Right ventricle myocardium inferior (tissue), 1 donor: ENCODE measurements around the gene NOPCHAP1. TPM values are rescaled to one million over a fixed set of nuclear protein-coding genes. Genes with fewer than 3 reads are reported as not detected.
A peak's percentile ranks its signal among the peaks of the same experiment; 100 is the strongest.
"Not testable (repeated sequence)": the region's sequence is repeated elsewhere in the genome, so short reads cannot be mapped to it uniquely, and the experiment has no call there.

ENCODE experiments used
- ATAC-seq: fragments of 200-7000 bp; cut with Tn5 transposase; one replicate; pipeline ENCODE4 v1.9.1; 2020; ENCODE audit warnings: mild to moderate bottlenecking, moderate library complexity
- DNase-seq: peaks from one replicate; pipeline ENCODE4 v3.0.0; 2021; ENCODE audit errors: missing footprints
- intact Hi-C: fragments of 100-400 bp; cut with DNase I; formaldehyde crosslinking; loops from one replicate; pipeline ENCODE4 v1.11.0; 2022
- total RNA-seq: library from RNA; stranded (reverse); fragmentation: NEBNext Ultra II Directional; extraction: Animal tissue kit (Norgen Biotek cat#: 25700); gene quantifications from one replicate; pipeline ENCODE4 v1.2.1, GENCODE V29; 2021
- donor health status: DM: no; HTN: yes; CAD: no; lungs with severe emphysema.

NOPCHAP1 gene
- total RNA-seq, 1 donor from 2014 or later, result 9.9 TPM

DNA sequence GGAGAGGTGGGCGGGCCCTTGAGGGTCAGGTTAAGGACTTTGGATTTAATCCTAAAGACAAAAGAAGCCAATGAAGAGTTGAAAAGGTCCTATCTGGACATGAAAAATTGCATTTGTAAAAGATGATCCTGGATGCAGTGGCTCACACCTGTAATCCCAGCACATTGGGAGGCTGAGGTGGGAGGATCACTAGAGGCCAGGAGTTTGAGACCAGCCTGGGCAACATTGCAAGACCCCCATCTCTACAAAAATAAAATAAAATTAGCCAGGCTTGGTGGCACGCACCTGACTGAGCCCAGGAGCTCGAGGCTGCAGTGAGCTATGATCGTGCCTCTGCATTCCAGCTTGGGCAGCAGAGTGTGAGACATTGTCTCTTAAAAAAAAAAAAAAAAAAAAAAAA is 25.7 kb upstream of the NOPCHAP1 start:
- DNase-seq (no peak), ATAC-seq (no peak)
- intact Hi-C loops, result no loop called here

DNA sequence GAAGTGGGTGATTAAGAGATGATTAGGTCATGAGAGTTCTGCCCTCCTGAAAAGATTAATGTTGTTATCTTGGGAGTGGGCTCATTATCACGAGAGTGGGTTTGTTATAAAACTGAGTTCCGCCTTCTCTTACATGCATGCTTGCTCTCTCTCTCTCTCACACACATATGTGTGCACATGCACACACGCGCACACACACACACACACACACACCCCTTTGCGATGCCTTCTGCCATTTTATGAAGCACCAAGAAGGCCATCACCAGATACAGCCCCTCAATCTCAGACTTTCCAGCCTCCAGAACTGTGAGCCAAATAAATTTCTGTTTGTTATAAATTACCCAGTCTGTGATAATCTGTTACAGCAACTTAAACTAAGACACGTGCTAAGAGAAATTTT is 22.4 kb upstream of the NOPCHAP1 start:
- no peak for DNase-seq
- ATAC-seq, result no peak
- intact Hi-C loops, result no loop called here

DNA sequence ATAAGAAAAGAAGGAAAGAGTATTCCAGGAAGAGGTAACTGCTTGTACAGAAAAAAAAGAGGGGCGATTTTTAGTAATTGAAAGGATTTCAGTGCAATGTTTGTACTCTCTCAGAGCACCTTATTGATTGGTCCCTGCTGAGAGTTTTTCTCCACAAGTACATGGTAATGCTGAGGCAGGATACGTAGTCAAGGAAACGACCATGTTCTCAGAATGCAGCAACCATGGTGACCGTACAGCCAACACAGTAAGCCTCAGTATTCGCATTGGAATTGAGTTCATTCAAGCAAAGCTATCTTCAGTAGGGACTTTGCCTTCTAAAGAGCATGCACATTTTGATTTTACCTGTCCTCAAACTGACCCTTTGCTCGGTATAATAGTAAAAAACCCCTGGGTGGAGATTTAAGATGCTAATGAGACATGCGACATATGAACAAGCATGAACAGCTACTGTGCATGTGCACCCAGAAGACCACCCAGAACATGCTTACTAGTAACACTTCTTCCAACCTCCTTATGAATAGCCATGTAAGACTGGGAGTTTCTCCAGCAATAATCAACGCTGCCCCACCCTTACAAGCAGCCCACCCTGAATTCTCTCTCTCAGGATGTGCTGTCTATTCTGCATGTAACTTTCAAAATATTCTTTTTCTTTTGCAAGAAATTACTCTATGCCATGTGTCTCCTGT is 21.8 kb upstream of the NOPCHAP1 start:
- ATAC-seq, result no peak
- intact Hi-C loops, result no loop called here
- no peak for DNase-seq

DNA sequence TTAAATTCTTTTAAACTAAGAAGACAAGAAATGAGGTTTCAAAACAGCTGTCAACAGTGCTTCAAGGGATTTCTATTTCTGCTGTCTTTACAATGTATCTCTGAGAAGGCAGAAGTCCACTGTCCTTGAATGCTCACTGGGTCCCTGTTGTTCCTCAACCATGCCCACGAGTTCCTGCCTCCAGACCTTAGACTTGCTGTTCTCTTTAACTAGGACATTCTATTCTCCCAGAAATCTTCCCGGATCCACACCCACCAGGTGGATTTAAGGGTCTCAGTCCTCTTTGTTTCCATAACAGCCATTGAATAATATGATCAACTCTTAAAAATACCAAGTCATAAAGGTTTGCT is 21.3 kb upstream of the NOPCHAP1 start:
- intact Hi-C loops, result no loop called here
- DNase-seq (no peak), ATAC-seq (no peak)

DNA sequence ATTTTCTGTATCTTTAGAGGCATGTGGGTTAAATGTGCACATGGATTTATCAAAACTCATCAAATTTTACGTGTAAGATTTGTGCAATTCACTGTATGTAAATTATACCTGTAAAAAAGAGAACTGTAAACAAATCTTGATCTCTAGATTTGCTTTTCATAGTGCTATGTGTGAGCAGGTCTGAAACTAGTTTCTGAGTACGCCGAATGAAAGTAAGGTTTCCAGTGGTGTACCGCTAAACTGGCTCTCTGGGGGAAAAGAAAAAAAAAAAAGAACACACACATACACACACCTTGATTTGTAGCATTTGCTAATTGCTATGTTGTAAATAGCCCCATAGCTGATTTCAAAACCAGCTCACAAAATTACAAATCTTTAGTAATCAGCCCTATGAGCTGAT is 19.4 kb upstream of the NOPCHAP1 start:
- intact Hi-C loops, result no loop called here
- ATAC-seq (no peak), DNase-seq (no peak)

DNA sequence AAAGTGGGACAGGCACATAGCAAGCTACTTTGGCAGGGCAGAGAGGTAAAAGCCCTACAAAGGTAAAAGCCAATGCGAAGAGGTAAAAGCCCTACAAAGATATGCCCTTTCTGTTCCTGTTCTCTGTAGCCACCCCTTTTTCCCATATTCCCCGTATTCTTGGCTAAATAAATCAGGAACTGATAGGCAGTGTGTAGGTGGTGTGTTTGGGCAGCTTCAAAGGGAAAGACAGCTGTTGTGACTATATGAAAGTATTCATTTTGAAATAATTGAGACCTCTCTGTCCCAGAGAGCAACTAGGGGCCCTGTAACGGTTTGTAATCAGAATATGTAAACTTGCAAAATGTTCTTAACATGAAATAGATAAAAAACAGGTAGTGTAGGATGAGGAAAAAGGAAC is 16.8 kb upstream of the NOPCHAP1 start:
- no peak for DNase-seq
- ATAC-seq, result no peak
- intact Hi-C loops, result no loop called here

DNA sequence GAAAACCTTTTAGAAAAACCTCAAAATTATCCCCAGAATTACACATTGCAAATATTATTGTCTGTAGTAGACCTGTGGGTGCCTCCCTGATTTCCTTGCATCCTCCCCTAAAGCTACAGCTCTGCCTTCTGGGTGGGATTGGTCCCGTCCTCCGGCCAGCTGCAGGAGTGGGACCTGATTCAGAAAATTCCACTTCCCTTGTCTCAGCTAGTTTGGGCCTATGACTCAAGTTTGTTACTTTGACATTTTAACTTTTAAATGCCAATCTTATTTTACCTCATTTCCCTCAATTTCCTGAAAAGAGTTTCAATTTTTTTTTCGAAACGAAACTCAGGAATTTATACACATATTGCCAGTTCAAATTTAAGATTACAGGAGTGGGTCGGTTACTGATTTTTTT is 14.8 kb upstream of the NOPCHAP1 start:
- ATAC-seq (no peak), DNase-seq (no peak)
- intact Hi-C loops, result no loop called here

DNA sequence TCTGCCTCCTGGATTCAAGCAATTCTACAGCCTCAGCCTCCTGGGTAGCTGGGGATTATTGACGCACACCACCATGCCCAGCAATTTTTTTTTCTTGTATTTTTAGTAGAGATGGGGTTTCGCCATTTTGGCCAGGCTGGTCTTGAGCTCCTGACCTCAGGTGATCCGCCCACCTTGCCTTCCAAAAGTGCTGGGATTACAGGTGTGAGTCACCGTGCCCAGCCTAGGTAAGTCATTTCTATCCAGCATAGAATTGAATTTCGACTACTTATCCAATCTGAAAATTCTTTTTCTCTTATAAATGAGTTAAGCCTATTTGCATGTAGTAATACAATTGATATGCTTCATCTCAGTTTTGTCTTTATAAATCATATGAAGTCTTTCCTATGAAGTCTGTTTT is 12.9 kb upstream of the NOPCHAP1 start:
- intact Hi-C loops, result no loop called here
- ATAC-seq (no peak), DNase-seq (no peak)

DNA sequence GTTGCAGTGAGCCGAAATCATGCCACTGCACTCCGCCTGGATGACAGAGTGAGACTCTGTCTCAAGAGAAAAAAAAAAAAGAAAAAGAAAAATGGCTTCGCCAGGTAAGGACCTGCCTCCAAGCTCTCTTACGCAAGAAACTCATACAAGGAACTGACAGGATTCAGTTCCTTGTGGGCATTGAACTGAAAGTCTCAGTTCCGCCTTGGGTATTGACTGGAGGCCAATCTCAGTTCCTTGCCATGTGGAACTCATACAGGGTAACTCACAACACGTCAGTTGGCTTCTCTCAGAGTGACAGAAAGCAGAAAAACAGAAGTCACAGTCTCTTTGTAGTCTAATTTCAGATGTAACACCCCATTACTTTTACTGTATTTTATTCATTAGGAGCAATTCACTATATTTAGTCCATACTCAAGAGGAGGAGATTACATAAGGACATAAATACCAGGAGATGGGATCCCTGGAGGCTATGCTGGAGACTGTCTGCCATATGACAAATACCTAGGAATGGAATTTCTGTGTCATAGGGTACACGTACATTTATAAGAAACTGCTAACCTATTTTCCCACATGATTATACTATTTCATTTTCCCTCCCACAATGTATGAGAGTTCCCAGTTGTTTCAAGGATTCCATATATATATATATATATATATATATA is 11.4 kb upstream of the NOPCHAP1 start:
- peak; percentile 60 for ATAC-seq
- no peak for DNase-seq
- intact Hi-C loops, result no loop called here

DNA sequence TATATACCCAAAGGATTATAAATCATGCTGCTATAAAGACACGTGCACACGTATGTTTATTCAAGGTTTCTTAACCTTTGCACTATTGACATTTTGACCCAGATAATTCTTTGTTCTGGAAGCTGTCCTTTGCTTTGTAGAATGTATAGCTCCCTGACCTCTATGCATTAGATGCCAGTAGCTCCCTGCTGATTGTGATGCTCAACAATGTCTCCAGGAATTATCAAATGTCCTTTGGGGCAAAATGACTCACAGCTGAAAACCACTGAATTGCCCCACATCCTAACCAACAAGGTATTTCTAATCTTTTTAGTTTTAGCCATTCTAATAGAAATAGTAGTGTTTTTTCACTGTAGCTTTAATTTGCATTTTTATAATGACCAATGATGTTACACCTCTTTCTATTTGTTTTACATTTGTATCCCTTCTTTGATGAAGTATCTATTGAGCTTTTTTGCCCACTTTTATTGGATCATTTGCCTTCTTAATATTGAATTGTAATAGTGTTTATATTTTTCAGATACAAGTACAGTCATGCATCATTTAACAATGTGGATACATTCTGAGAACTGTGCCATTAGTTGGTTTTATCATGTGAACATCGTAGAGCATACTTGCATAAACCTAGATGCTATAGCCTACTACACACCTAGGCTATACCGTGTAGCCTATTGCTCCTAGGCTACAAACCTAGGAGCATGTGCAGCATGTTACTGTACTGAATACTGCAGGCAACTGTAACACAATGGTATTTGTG is 10.4 kb upstream of the NOPCHAP1 start:
- ATAC-seq, result no peak

DNA sequence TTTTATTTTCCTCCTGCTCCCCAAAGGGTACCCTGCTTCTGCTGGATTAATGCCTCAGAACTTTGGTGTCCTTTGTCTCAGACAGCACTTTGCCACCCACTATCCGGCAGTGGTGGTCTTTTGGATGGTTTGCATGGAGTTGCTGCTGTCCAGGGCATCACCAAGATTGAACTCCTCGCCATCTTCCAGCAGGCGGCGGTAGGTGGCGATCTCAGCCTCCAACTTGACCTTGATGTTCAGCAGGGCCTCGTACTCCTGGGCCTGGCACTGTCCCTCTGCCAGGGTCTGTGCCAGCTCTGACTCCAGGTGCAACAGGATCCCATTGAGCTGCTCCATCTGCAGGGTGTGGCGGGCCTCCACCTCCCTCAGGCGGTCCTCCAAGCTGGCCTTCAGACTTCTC is 9.4 kb upstream of the NOPCHAP1 start:
- intact Hi-C loops, result no loop called here
- no peak for ATAC-seq

More for the DNA sequence above, 10.4 kb upstream of the NOPCHAP1 start:
- intact Hi-C loops, result no loop called here
- no peak for DNase-seq

DNA sequence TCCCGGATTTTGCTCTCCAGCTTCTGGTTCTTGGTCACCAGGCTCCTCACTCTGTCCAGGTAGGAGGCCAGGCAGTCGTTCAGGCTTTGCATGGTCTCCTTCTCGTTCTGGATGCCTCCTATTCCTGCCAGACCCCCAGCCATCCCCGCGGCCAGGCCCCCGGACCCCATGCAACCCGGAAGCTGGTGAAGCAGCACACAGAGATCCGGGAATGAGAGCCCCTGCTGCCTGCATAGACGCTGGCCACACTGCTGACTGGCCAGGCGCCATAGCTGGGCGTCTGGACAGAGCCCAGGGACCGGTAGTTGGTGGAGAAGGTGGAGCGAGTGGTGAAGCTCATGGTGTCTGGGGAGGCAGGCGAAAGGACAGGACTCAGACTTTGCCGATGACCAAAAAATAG is 8.4 kb upstream of the NOPCHAP1 start:
- DNase-seq, intact Hi-C loops: not testable (repeated sequence)

More for the DNA sequence above, 9.4 kb upstream of the NOPCHAP1 start:
- no peak for DNase-seq

DNA sequence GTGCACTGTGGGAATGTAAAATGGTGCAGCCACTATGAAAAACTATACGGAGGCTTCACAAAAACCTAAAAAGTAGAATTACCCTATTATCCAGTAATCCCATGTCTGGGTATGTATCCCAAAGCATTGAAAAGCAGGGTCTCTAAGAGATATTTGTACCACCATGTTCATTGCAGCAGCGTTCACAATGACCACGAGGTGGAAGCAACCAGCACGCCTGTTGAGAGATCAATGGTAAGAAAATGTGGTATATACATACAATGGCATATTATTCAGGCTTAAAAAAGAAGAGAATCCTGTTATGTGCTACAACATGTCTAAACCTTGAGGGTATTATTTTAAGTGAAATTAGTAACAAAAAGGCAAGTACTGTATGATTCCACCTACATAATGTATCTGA is 910 bp upstream of the NOPCHAP1 start:
- ATAC-seq (no peak), DNase-seq (no peak)
- intact Hi-C loops, result no loop called here

More for the DNA sequence above, 8.4 kb upstream of the NOPCHAP1 start:
- not testable (repeated sequence) for ATAC-seq

DNA sequence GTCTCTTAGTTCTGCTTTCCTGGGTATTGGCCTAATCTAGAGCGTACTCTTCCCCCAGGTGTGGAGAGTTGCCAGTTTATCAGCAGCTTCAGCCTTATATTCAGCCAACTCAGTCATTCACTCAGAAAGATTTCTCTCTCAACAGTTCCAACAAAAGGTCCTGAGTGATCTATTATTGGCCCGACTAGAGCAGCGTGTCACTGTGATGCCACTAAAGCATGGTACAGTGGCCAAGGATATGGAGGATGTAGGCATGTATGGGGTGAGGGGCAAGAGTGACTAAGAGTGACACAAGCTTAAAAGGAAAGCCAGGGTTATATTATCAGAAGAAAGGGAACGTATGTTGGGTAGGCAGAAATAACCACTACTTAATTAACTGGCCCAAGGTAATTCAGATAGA is 4.8 kb downstream of the NOPCHAP1 start:
- intact Hi-C loops, result no loop called here
- ATAC-seq, result peak; percentile 42

DNA sequence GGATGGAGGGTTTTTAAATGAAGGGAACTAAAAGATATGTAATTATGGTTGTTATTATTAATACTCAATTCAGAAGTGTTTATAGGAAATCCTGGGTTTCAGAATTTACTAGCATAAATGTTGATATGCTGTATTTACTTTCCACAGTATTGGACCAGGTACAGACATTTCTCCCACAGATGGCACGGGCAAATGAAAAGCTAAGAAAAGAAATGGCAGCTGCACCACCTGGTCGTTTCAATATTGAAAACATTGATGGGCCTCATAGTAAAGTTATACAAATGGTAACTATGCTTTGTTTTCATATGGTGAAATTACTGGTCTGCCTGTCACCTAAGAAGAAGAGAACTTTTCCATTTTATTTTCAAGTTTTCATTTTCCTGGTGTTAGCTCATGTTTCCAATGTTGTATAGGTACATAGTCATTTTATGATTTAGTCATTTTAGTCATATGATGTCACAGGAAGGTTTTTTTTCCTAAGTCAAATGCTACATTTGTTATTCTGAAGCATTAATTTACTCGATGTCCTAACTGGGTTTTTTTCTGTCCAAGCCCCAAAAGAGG is 5.5 kb downstream of the NOPCHAP1 start:
- DNase-seq (no peak), ATAC-seq (no peak)
- intact Hi-C loops, result no loop called here

More for the DNA sequence above, 4.8 kb downstream of the NOPCHAP1 start:
- no peak for DNase-seq

DNA sequence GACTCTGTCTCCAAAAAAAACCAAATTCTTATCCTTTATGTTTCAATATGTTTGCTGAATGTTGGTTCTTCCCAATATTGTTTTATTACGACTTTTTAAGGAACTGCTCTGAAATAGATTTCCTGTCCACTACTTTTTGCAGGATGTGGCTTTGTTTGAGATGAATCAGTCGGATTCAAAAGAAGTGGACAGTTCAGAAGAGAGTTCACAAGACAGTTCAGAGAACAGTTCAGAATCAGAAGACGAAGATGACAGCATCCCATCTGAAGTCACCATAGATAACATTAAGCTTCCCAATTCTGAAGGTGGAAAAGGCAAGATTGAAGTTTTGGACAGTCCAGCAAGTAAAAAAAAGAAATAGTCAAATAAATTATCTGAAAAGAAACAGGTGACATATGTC is 8.2 kb downstream of the NOPCHAP1 start:
- DNase-seq (no peak), ATAC-seq (no peak)
- intact Hi-C loops, result no loop called here

DNA sequence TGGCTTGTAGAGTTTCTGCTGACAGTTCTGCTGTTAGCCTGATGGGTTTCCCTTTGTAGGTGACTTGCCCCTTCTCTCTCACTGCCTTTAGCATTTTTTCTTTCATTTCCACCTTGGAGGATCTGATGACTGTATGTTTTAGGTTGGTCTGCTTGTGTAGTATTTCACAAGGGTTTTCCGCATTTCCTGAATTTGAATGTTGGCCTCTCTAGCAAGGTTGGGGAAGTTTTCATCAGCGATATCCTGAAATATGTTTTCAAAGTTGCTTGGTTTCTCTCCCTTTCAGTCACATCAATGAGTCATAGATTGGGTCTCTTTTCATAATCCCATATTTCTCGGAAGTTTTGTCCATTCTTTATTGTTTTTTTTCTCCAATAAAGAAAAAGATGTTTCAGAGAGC is 11.4 kb downstream of the NOPCHAP1 start:
- intact Hi-C loops, result no loop called here
- DNase-seq, result no peak
- no peak for ATAC-seq

DNA sequence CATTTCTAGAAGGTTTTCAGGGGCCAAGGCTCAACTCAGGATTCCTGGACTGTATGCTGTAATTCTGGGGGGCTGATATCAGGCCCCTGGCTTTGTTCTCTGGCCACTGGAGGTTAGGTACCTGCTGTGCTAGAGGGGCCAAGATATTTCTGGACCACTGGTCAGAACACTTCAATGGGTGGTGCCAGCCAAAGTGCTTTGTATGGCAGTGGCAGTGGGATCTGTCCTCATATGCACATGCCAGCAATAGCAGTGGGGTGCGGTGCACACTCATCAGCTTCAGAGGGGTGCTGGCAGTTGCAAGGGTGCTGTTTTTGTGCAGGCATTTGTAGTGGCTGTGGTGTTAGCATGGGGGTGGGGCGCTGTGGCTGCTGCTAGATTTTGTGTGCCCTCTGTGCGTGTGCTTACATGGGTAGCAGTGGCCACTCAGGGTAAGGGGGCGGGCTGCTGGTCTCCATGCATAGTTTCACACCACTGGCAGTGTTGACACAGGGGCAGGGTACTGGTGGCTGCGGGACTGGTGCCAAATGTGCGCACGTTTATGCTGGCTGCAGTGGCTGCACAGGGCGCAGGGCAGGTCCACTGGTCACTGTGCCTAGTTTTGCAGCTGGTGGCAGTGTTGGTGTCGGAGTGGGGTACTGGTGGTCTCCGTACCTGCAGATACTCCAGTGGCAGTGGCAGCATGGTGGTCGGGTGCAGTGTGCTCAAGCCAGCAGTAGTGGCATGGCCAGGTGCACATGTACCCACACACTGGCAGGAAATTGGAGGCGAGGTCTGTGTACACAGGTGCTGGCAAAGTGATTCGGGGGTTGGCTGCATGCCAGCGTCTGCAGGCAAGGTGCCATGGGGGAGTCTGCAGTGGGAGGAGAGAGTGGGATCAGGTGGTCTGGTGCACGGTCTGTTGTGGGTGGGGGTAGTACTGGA is 12.6 kb downstream of the NOPCHAP1 start:
- intact Hi-C loops, result no loop called here
- ATAC-seq (peak; percentile 34), DNase-seq (peak; percentile 66)

DNA sequence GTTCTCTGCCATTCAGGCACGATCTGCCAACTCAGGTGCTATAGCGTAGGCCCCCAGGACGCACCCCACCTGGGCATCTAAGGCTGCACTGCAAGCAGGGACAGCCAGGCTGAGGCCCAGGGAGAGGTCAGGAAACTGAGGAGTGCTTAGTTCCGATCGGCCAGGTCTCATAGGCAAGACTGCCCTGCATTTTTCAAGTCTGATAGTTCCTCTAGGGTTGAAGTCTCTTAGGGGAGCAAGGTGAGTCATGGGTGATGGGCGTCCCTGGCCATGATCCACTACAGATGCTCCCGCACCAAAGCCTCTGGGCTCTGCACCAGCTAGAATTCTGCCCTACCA is 13.2 kb downstream of the NOPCHAP1 start:
- peak; percentile 50 for DNase-seq

More for the DNA sequence above, 13.2 kb downstream of the NOPCHAP1 start:
- intact Hi-C loops, result no loop called here
- no peak for ATAC-seq
